H9 (cell line): ENCODE measurements around the gene GHRHR. TPM values are rescaled to one million over a fixed set of nuclear protein-coding genes. Genes with fewer than 3 reads are reported as not detected.

ENCODE experiments used
- DNase-seq: peaks from one replicate; pipeline ENCODE4 v3.0.0-alpha.2; 2017
- H2AFZ ChIP-seq: one replicate; pipeline ENCODE4 v1.6.1; 2013; ENCODE audit warnings: mild to moderate bottlenecking, low read length, control low read depth, moderate library complexity
- H2AK5ac ChIP-seq: 2 replicates; pipeline ENCODE4 v1.6.1; 2013; ENCODE audit warnings: low read length, control low read depth, mixed read lengths; ENCODE audit not compliant: insufficient read length
- H2BK120ac ChIP-seq: one replicate; pipeline ENCODE4 v1.6.1; 2013; ENCODE audit warnings: low read depth, mild to moderate bottlenecking, low read length, control low read depth, inconsistent platforms; ENCODE audit not compliant: poor library complexity, severe bottlenecking
- H2BK12ac ChIP-seq: 2 replicates; pipeline ENCODE4 v1.6.1; 2013; ENCODE audit warnings: low read length, control low read depth, mixed read lengths, low read depth; ENCODE audit not compliant: insufficient read length
- H2BK15ac ChIP-seq: 2 replicates; pipeline ENCODE4 v1.6.1; 2013; ENCODE audit warnings: low read depth, low read length, control low read depth
- H2BK20ac ChIP-seq: one replicate; pipeline ENCODE4 v1.6.1; 2013; ENCODE audit warnings: low read depth, mild to moderate bottlenecking, low read length, control low read depth, inconsistent platforms; ENCODE audit not compliant: poor library complexity, severe bottlenecking
- H2BK5ac ChIP-seq: 2 replicates; pipeline ENCODE4 v1.6.1; 2013; ENCODE audit warnings: low read length, control low read depth, mixed read lengths; ENCODE audit not compliant: insufficient read length
- H3K14ac ChIP-seq: 2 replicates; pipeline ENCODE4 v1.6.1; 2013; ENCODE audit warnings: low read length, control low read depth; ENCODE audit not compliant: insufficient read depth
- H3K18ac ChIP-seq: 2 replicates; pipeline ENCODE4 v1.6.1; 2013; ENCODE audit warnings: low read depth, mild to moderate bottlenecking, mixed read lengths, low read length, control low read depth; ENCODE audit not compliant: insufficient read length
- H3K23ac ChIP-seq: 2 replicates; pipeline ENCODE4 v1.6.1; 2013; ENCODE audit warnings: low read length, control low read depth, mixed read lengths, low read depth; ENCODE audit not compliant: insufficient read length
- H3K23me2 ChIP-seq: 2 replicates; pipeline ENCODE4 v1.6.1; 2013; ENCODE audit warnings: low read depth, mild to moderate bottlenecking, mixed read lengths, low read length, control low read depth; ENCODE audit not compliant: insufficient read length, poor library complexity, severe bottlenecking
- H3K27ac ChIP-seq: 2 replicates; pipeline ENCODE4 v1.5.1; 2013; ENCODE audit warnings: low read length, control low read depth, mixed read lengths, low read depth; ENCODE audit not compliant: insufficient read length
- H3K27me3 ChIP-seq: 2 replicates; pipeline ENCODE4 v1.6.1; 2013; ENCODE audit warnings: low read length, control low read depth, inconsistent platforms; ENCODE audit not compliant: insufficient read depth
- H3K4ac ChIP-seq: 2 replicates; pipeline ENCODE4 v1.6.1; 2013; ENCODE audit warnings: low read depth, mild to moderate bottlenecking, control low read depth, inconsistent platforms, low read length, moderate library complexity
- H3K4me1 ChIP-seq: 2 replicates; pipeline ENCODE4 v1.6.1; 2013; ENCODE audit warnings: low read length, control low read depth, inconsistent platforms; ENCODE audit not compliant: insufficient read depth
- H3K4me2 ChIP-seq: 2 replicates; pipeline ENCODE4 v1.6.1; 2013; ENCODE audit warnings: low read length, control low read depth, mixed read lengths; ENCODE audit not compliant: insufficient read length, insufficient read depth
- H3K56ac ChIP-seq: 2 replicates; pipeline ENCODE4 v1.6.1; 2013; ENCODE audit warnings: low read depth, mild to moderate bottlenecking, mixed read lengths, low read length, control low read depth; ENCODE audit not compliant: insufficient read length
- H3K79me1 ChIP-seq: 2 replicates; pipeline ENCODE4 v1.6.1; 2013; ENCODE audit warnings: low read depth, mild to moderate bottlenecking, moderate library complexity, low read length, control low read depth, inconsistent platforms; ENCODE audit not compliant: insufficient read depth, poor library complexity, severe bottlenecking
- H3K79me2 ChIP-seq: 2 replicates; pipeline ENCODE4 v1.6.1; 2013; ENCODE audit warnings: low read length, control low read depth, inconsistent platforms; ENCODE audit not compliant: insufficient read depth
- H3K9ac ChIP-seq: 2 replicates; pipeline ENCODE4 v1.6.1; 2013; ENCODE audit warnings: low read length, control low read depth, mixed read lengths; ENCODE audit not compliant: insufficient read length; ENCODE audit errors: extremely low read depth
- H3K9me3 ChIP-seq: one replicate; pipeline ENCODE4 v1.6.1; 2013; ENCODE audit warnings: low read depth, low read length, inconsistent platforms; ENCODE audit not compliant: control insufficient read depth
- H3T11ph ChIP-seq: one replicate; pipeline ENCODE4 v1.6.1; 2013; ENCODE audit warnings: mild to moderate bottlenecking, low read length, control low read depth, inconsistent platforms
- H4K20me1 ChIP-seq: one replicate; pipeline ENCODE4 v1.6.1; 2013; ENCODE audit not compliant: control insufficient read depth, insufficient read length, insufficient read depth
- H4K5ac ChIP-seq: 2 replicates; pipeline ENCODE4 v1.6.1; 2013; ENCODE audit warnings: low read depth, mild to moderate bottlenecking, mixed read lengths, low read length, control low read depth; ENCODE audit not compliant: insufficient read length
- H4K8ac ChIP-seq: replicated peaks from 2 replicates; pipeline ENCODE4 v1.6.1; 2013; ENCODE audit warnings: low read length, control low read depth, mixed read lengths, low read depth; ENCODE audit not compliant: insufficient read length
- H4K91ac ChIP-seq: 2 replicates; pipeline ENCODE4 v1.6.1; 2013; ENCODE audit warnings: low read depth, mild to moderate bottlenecking, moderate library complexity, mixed read lengths, low read length, control low read depth; ENCODE audit not compliant: insufficient read length
- H3K27ac Mint-ChIP-seq, 3 experiments: 2 replicates in 2 of 3; 3 replicates in 1 of 3; pipeline ENCODE4 v1.8.0; 2020 to 2021; ENCODE audit warnings: mixed read lengths in 3 of 3, mild to moderate bottlenecking in 1 of 3, moderate library complexity in 1 of 3
- H3K27me3 Mint-ChIP-seq: 2 replicates; pipeline ENCODE4 v1.8.0; 2021; ENCODE audit warnings: low read depth, mild to moderate bottlenecking, moderate library complexity, mixed read lengths
- H3K36me3 Mint-ChIP-seq, 3 experiments: 2 replicates in 2 of 3; 3 replicates in 1 of 3; pipeline ENCODE4 v1.8.0; 2020 to 2021; ENCODE audit warnings: low read depth in 3 of 3, mixed read lengths in 3 of 3; ENCODE audit not compliant: insufficient read depth in 1 of 3
- H3K4me1 Mint-ChIP-seq, 2 experiments: 2 replicates each; pipeline ENCODE4 v1.8.0; 2020; ENCODE audit warnings: mixed read lengths in 2 of 2
- H3K4me3 Mint-ChIP-seq, 2 experiments: 2 replicates in 1 of 2; 3 replicates in 1 of 2; pipeline ENCODE4 v1.8.0; 2020 to 2021; ENCODE audit warnings: mild to moderate bottlenecking in 2 of 2, mixed read lengths in 2 of 2, moderate library complexity in 1 of 2
- H3K9me3 Mint-ChIP-seq, 2 experiments: 2 replicates in 1 of 2; 3 replicates in 1 of 2; pipeline ENCODE4 v1.8.0; 2020; ENCODE audit warnings: mild to moderate bottlenecking in 2 of 2, mixed read lengths in 2 of 2, moderate library complexity in 1 of 2
- WGBS: extraction: QIAGEN DNeasy Blood & Tissue Kit; methylation state at CpG from one replicate; pipeline ENCODE4 v1.1.7; 2013; ENCODE audit warnings: missing lambda C conversion rate, low lambda C conversion rate, mixed read lengths; ENCODE audit not compliant: insufficient read length; ENCODE audit errors: extremely low coverage; 5-methylcytosine and 5-hydroxymethylcytosine counted together
- total RNA-seq: library from RNA; stranded (reverse); gene quantifications from 2 replicates; pipeline ENCODE4 v1.2.1, GENCODE V29; 2021
- TF ChIP-seq, protein P1 (sequence below): fragments of 200-600 bp; sonication (generic); conservative IDR thresholded peaks from 3 replicates; pipeline ENCODE4 v1.8.0; 2021; ENCODE audit warnings: antibody characterized with exemption, mild to moderate bottlenecking

The GHRHR gene
- total RNA-seq, 1 experiment from 2014 or later: 7.4 TPM

DNA sequence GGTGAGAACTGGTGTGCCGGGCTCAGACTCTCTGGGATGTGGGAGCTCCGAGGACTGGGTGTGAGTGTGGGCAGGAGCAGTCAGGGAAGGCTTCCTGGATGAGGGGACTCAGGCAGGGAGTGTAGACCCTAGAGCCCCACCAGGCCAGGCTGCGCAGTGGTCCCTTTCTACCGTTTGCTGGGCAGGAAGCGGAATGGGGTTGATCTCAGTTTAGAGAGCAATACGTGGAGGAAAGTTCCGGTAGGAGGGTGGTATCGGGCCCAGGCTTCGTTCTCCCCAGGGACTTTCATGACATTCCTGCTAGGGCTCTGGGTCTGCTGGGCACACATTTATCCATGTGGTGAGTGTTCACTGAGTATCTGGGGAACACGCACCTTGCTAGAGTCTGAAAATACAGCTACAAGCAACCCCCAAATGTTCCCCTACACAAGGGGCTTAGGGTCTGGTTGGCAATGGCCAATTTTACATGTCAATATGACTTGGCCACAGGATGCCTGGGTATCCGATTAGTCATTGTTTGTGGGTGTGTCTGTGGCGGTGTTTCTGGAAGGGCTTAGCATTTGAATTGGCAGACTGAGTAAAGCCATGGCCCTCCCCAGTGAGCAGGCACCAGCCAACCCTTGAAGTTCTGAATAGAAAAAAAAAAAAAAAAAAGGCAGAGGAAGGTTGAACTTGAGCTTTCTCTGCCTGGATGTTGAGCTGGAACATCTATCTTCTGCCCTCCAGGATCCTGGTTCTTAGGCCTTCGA lies 20.8 kb downstream of the GHRHR start:
- Histone ChIP-seq H3K27ac (no peak overlapping the region), H3K56ac (no peak overlapping the region), H3K79me2 (no peaks in the 10 kb centered on the region), H3K23ac (no peak overlapping the region), H3K23me2 (peaks cover 3% of the 10 kb centered on the region), H4K5ac (no peak overlapping the region), H3K4me1 (peaks cover 4% of the 10 kb centered on the region; the same call in 1 of the 2 replicates), H3K79me1 (no peaks in the 10 kb centered on the region), H2BK5ac (no peak overlapping the region), H2AK5ac (no peak overlapping the region), H2BK12ac (no peak overlapping the region), H2AFZ (no peak overlapping the region), H2BK120ac (no peak overlapping the region), H3K4ac (no peak overlapping the region), H2BK20ac (no peak overlapping the region), H3K18ac (peak overlapping the region; percentile 6), H2BK15ac (no peak overlapping the region), H3K27me3 (no peaks in the 10 kb centered on the region; the same call in 1 of the 2 replicates), H3K9me3 (no peaks in the 10 kb centered on the region), H4K8ac (no peak overlapping the region), H3K4me2 (peak overlapping the region; percentile 60), H3T11ph (no peak overlapping the region), H4K91ac (no peak overlapping the region), H3K9ac (no peak overlapping the region), H3K14ac (no peak overlapping the region), H4K20me1 (peaks cover 3% of the 10 kb centered on the region)
- DNase-seq: peak; percentile 91
- TF ChIP-seq, protein P1, sequence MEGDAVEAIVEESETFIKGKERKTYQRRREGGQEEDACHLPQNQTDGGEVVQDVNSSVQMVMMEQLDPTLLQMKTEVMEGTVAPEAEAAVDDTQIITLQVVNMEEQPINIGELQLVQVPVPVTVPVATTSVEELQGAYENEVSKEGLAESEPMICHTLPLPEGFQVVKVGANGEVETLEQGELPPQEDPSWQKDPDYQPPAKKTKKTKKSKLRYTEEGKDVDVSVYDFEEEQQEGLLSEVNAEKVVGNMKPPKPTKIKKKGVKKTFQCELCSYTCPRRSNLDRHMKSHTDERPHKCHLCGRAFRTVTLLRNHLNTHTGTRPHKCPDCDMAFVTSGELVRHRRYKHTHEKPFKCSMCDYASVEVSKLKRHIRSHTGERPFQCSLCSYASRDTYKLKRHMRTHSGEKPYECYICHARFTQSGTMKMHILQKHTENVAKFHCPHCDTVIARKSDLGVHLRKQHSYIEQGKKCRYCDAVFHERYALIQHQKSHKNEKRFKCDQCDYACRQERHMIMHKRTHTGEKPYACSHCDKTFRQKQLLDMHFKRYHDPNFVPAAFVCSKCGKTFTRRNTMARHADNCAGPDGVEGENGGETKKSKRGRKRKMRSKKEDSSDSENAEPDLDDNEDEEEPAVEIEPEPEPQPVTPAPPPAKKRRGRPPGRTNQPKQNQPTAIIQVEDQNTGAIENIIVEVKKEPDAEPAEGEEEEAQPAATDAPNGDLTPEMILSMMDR: no peak
- Mint-ChIP-seq H3K36me3 (no peaks in the 10 kb centered on the region), H3K4me1 (peaks cover 60 to 62% of the 10 kb centered on the region in 2 experiments), H3K27me3 (peaks cover 41% of the 10 kb centered on the region), H3K4me3 (peak overlapping the region; percentile 71 to 78), H3K27ac (peak overlapping the region in 2 of 3 experiments; percentile 41 to 94; a peak in 3 of 7 replicates), H3K9me3 (no peaks in the 10 kb centered on the region; a peak in 1 of 5 replicates)
- no CpG with 5 or more reads among the region's 13 CpGs for WGBS
